CD4-positive, CD25-positive, alpha-beta regulatory T cell (primary cell): ENCODE data around the gene TICRR. TPM values are rescaled to one million over a fixed set of nuclear protein-coding genes. Genes with fewer than 3 reads are reported as not detected.

Experiments
- ATAC-seq, 2 donors: fragments of 150-1000 bp; cut with Tn5 transposase; one replicate each; pipeline ENCODE4 v1.10.0; 2021; ENCODE audit warnings: low read depth in 2 of 2, moderate number of reproducible peaks in 2 of 2, moderate library complexity in 1 of 2
- DNase-seq, 3 donors: peaks; one replicate each; pipeline versions ENCODE4 v3.0.0 to v3.0.0-alpha.2; 2012 to 2022; ENCODE audit warnings: mixed read lengths in 1 of 3
- H3K27ac ChIP-seq: one replicate; pipeline ENCODE4 v1.7.0; 2013; ENCODE audit warnings: mild to moderate bottlenecking, low read length; ENCODE audit not compliant: insufficient read depth, poor library complexity, severe bottlenecking
- H3K27me3 ChIP-seq: one replicate; pipeline ENCODE4 v1.7.0; 2013; ENCODE audit warnings: low read length; ENCODE audit not compliant: control insufficient read depth, insufficient read depth
- H3K36me3 ChIP-seq: one replicate; pipeline ENCODE4 v1.7.0; 2013; ENCODE audit warnings: mild to moderate bottlenecking, low read length, moderate library complexity; ENCODE audit not compliant: control insufficient read depth, insufficient read depth
- H3K4me1 ChIP-seq: 2 replicates; pipeline ENCODE4 v1.7.0; 2013; ENCODE audit warnings: mild to moderate bottlenecking, low read length; ENCODE audit not compliant: insufficient read depth, control insufficient read depth, poor library complexity, severe bottlenecking
- H3K4me3 ChIP-seq: one replicate; pipeline ENCODE4 v1.7.0; 2013; ENCODE audit warnings: low read depth, mild to moderate bottlenecking, low read length, moderate library complexity
- H3K9me3 ChIP-seq, 2 experiments: 1 replicate in 1 of 2; 2 replicates in 1 of 2; pipeline ENCODE4 v1.7.0; 2013; ENCODE audit warnings: low read length in 2 of 2, mild to moderate bottlenecking in 1 of 2, moderate library complexity in 1 of 2; ENCODE audit not compliant: control insufficient read depth in 2 of 2
- H3K27ac Mint-ChIP-seq, 3 donors: one replicate each; pipeline ENCODE4 v1.8.0; 2020 to 2022; ENCODE audit warnings: mild to moderate bottlenecking in 3 of 3, mixed read lengths in 3 of 3, moderate library complexity in 2 of 3
- H3K27me3 Mint-ChIP-seq: one replicate; pipeline ENCODE4 v1.8.0; 2022; ENCODE audit warnings: mild to moderate bottlenecking, mixed read lengths
- H3K36me3 Mint-ChIP-seq: one replicate; pipeline ENCODE4 v1.8.0; 2020; ENCODE audit warnings: mixed read lengths
- H3K4me1 Mint-ChIP-seq, 4 donors: one replicate each; pipeline ENCODE4 v1.8.0; 2020 to 2022; ENCODE audit warnings: mixed read lengths in 4 of 4, mild to moderate bottlenecking in 1 of 4
- H3K4me3 Mint-ChIP-seq, 4 donors: one replicate each; pipeline ENCODE4 v1.8.0; 2020 to 2022; ENCODE audit warnings: mild to moderate bottlenecking in 4 of 4, mixed read lengths in 4 of 4, moderate library complexity in 3 of 4
- H3K9me3 Mint-ChIP-seq, 7 donors: one replicate each; pipeline ENCODE4 v1.8.0; 2020 to 2022; ENCODE audit warnings: mixed read lengths in 7 of 7, mild to moderate bottlenecking in 3 of 7, moderate library complexity in 2 of 7
- polyA plus RNA-seq, 4 donors: library from polyadenylated mRNA; unstranded; fragments of 300-500 nt; fragmentation: Illumina TruSeq; gene quantifications; one replicate each; pipeline ENCODE4 v1.2.3, GENCODE V29; 2021
- total RNA-seq: library from RNA; stranded (reverse); gene quantifications from one replicate; pipeline ENCODE4 v1.2.3, GENCODE V29; 2022

TICRR gene
- total and polyA plus RNA-seq, 5 donors from 2014 or later = 0.09 to 0.41 (median 0.20) TPM

DNA sequence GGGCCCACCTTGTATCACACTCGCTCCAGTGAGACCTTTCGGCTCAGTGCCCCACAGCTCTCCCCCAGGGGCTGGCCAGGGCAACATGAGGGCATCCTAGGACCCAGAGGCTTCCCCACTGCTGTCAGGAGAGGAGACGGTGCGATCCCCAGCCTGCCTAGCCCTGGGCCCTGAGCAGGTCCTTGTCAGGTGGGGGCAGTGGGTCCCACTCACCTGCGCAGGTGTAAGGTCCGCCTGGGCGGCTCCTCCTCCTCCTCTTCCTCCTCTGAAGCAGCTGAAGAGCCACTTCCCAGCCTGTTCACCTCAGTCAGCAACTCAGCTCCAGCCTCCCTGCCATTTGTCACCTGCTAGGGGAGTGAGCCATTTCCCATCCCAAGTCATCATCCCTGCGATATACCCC, 70.4 kb downstream of the TICRR start:
- H3K9me3 Mint-ChIP-seq = no peaks in the 10 kb centered on the region
- H3K4me3 Mint-ChIP-seq = no peak overlapping the region
- no peak for DNase-seq

DNA sequence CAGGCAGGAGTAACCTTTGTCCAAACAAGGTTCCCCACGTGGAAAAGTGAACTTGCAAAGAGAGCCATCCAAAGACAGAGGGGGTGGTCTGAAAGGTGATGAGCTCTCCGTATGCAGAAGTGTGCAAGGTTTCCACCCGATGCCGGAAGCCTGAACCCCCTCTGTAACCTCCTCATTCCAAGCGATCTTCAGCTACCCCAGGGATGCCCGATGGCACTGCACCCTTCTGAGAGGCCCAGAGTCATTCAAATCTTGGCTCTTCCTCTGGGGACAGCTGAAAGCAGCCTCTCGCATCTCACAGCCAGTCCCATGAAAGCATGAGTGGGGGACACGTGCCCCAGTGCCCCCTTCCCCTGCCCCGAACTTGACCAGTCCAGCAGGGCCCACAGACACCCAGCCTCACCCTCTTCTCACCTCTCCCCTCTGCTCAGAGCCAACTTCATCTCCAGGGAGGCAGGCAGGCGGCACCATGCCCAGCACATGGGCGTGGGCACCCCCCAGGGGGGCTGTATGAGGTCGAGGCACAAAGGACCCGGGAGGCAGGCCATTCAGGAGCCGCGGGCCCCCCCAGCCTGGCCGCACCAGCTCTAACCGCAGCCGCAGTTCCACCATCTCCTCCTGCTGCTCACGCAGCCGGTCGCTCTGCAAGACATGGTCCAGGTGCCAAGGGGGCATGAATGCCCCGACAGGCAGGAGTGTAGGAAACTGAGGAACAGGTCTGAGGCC, 71.3 kb downstream of the TICRR start:
- no peak overlapping the region for H3K27ac Mint-ChIP-seq
- peaks cover 10% of the 10 kb centered on the region for H3K27me3 Mint-ChIP-seq
- H3K27ac ChIP-seq = no peak overlapping the region

More for the DNA sequence above, 70.4 kb downstream of the TICRR start:
- Histone ChIP-seq H3K9me3 (no peaks in the 10 kb centered on the region), H3K4me3 (no peak overlapping the region), H3K27ac (no peak overlapping the region), H3K36me3 (no peaks in the 10 kb centered on the region), H3K4me1 (no peaks in the 10 kb centered on the region), H3K27me3 (no peaks in the 10 kb centered on the region)
- Mint-ChIP-seq H3K27ac (no peak overlapping the region), H3K4me1 (no peaks in the 10 kb centered on the region), H3K36me3 (no peaks in the 10 kb centered on the region), H3K27me3 (peaks cover 10% of the 10 kb centered on the region)
- ATAC-seq = no peak

DNA sequence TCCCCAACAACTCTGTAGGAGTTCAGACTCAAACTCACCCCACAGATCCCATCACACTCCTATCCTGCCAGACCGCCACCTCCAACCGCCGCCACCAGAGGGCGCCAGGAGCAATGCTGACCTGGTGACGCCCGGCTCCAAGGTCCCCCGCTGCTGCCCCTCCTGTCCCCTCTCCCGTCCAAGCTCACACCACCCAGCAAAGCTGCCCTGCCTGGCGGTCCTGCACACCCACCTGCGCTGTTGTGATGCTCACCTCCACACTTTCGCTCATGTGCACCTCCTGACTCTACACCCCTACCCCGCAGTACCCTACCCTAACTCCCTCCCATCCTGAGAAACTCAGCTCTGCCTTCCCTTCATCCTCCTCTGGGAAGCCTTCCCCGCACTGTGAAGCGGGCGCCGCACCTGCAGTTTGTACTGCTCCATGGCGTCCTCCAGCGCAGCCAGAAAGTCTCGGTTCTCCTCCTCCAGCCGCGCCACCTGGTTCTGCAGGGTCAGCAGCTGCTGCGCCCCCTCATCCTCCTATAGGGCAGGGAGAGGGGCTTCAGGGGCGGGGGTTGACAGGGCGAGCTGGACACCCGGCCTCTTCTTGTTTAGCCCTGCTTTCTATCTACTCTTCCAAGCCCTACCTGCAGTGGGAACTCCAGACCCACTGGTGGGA, 72.1 kb downstream of the TICRR start:
- H3K27me3 Mint-ChIP-seq = peaks cover 10% of the 10 kb centered on the region
- no peaks in the 10 kb centered on the region for H3K4me1 Mint-ChIP-seq
- Histone ChIP-seq H3K4me1 (no peaks in the 10 kb centered on the region), H3K36me3 (no peaks in the 10 kb centered on the region), H3K9me3 (no peaks in the 10 kb centered on the region), H3K4me3 (no peak overlapping the region), H3K27me3 (no peaks in the 10 kb centered on the region), H3K27ac (no peak overlapping the region)
- no peak overlapping the region for H3K27ac Mint-ChIP-seq
- H3K4me3 Mint-ChIP-seq = no peak overlapping the region
- H3K36me3 Mint-ChIP-seq = no peaks in the 10 kb centered on the region
- peak; percentile 26 to 31 (median 28) for DNase-seq
- no peaks in the 10 kb centered on the region for H3K9me3 Mint-ChIP-seq
- no peak for ATAC-seq

More for the DNA sequence above, 71.3 kb downstream of the TICRR start:
- ATAC-seq (no peak), DNase-seq (no peak)
- no peaks in the 10 kb centered on the region for H3K27me3 ChIP-seq
- Mint-ChIP-seq H3K4me3 (no peak overlapping the region), H3K36me3 (no peaks in the 10 kb centered on the region), H3K4me1 (no peaks in the 10 kb centered on the region), H3K9me3 (no peaks in the 10 kb centered on the region)
- no peaks in the 10 kb centered on the region for H3K4me1 ChIP-seq
- no peak overlapping the region for H3K4me3 ChIP-seq
- H3K9me3 ChIP-seq = no peaks in the 10 kb centered on the region
- no peaks in the 10 kb centered on the region for H3K36me3 ChIP-seq

DNA sequence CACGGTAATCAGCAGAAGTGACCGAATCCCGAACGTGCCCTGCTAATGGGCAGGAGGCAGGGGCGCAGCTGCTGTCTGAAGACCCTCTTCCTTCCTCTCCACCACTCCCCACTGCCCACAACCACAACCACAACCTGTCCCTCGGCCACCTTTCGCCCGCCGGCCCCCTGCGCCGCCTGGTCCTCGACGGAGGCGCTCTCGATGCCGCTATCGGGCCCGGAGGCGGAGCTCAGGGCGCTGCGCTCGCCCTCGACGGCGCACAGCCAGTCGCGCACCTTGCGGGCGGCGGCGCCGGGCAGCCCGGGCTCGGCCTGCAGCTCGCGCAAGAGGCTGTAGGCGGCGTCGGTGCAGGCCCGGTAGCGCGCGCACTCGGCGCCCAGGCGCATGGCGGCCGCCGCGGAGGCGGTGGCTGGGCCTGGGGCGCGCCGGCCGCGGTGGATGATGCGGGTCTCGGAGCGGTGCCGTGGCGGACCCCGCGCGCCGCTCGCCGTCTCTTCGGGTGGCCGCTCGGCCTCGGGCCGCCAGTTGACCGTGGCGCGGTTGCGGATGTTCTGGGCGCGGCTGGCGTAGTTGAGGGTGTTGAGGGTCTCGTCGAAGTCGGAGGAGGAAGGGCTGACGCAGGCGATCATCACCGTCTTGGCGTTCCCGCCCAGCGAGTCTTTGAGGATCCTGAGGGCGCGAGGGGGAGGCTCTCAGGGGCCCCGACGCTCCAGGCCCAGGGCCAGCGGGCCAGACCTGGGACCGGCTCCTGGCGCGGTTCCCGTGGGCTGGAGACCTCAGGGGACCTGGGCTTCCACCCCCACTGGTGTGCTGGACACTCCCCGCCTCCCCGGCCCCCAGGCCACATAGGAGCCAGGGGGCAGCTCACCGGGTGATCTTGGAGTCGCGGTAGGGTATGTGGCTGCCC, 73.1 kb downstream of the TICRR start:
- peaks cover 0 to 2% (median 0%) of the 10 kb centered on the region in 4 donors for H3K4me1 Mint-ChIP-seq
- H3K4me1 ChIP-seq = no peaks in the 10 kb centered on the region
- no peaks in the 10 kb centered on the region for H3K9me3 ChIP-seq
- no peaks in the 10 kb centered on the region for H3K36me3 Mint-ChIP-seq
- no peaks in the 10 kb centered on the region for H3K9me3 Mint-ChIP-seq
- DNase-seq (no peak), ATAC-seq (no peak)
- H3K36me3 ChIP-seq = no peaks in the 10 kb centered on the region
- H3K4me3 Mint-ChIP-seq = no peak overlapping the region
- H3K27me3 ChIP-seq = no peaks in the 10 kb centered on the region
- no peak overlapping the region for H3K27ac Mint-ChIP-seq
- no peak overlapping the region for H3K4me3 ChIP-seq
- H3K27ac ChIP-seq = no peak overlapping the region
- peaks cover 15% of the 10 kb centered on the region for H3K27me3 Mint-ChIP-seq

DNA sequence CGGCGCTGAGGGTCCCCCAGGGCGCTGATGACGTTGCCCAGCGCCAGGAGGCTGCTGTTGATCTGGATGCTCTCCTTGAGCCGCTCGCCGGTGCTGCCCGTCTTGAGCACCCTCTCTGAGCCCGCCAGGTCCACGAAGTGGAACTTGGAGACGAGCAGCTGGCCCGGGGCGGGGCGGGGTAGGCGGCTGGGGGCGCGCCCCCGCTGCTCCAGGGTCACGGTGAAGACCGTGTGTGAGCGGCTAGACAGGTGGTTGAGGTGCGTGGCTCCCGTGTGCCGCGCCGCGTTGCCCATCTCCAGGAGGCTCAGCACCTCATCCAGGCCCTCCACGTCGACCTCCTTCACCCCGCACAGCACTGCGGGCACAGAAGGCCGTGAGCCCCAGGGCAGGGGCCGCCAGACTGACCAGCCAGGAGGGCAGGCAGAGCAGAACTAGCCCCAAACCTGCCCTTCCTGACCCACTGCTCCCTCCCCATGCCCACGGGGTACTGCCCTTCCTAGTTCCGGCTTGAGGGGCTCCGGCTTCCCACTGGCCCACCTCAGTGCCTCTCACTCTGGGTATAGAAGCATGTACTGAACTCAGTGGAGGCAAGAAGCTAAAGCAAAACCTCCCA, 73.8 kb downstream of the TICRR start:
- Mint-ChIP-seq H3K36me3 (no peaks in the 10 kb centered on the region), H3K4me3 (no peak overlapping the region), H3K9me3 (no peaks in the 10 kb centered on the region), H3K27ac (no peak overlapping the region), H3K4me1 (peaks cover 0 to 2% (median 0%) of the 10 kb centered on the region in 4 donors), H3K27me3 (peaks cover 23% of the 10 kb centered on the region)
- DNase-seq (no peak), ATAC-seq (no peak)
- Histone ChIP-seq H3K9me3 (no peaks in the 10 kb centered on the region), H3K4me1 (no peaks in the 10 kb centered on the region), H3K27ac (no peak overlapping the region), H3K27me3 (no peaks in the 10 kb centered on the region), H3K4me3 (no peak overlapping the region), H3K36me3 (no peaks in the 10 kb centered on the region)

DNA sequence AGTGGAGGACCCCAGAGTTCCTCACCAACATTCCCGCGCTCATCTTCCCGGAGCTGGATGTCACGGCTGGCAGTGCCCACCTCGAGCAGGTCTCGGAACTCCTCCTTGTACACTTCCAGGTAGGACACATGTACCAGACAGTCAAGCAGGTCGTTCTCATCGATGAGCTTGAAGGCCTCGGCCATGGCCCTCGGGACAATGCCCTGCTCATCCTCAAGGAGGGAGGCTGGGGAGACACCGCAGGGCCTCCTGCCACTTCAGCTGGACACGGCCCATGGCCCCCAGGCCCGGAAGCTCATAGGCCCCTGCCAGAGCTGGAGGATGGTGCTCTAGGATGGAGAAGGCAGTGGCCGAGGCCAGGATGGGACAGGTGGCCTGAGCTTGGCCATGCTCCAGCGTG, 74.4 kb downstream of the TICRR start:
- H3K36me3 ChIP-seq = no peaks in the 10 kb centered on the region
- ATAC-seq (no peak), DNase-seq (no peak)
- no peak overlapping the region for H3K4me3 ChIP-seq
- H3K4me1 Mint-ChIP-seq = peaks cover 0 to 7% (median 2%) of the 10 kb centered on the region in 4 donors
- no peak overlapping the region for H3K27ac Mint-ChIP-seq
- no peak overlapping the region for H3K4me3 Mint-ChIP-seq
- H3K27ac ChIP-seq = no peak overlapping the region
- H3K36me3 Mint-ChIP-seq = no peaks in the 10 kb centered on the region
- H3K9me3 Mint-ChIP-seq = no peaks in the 10 kb centered on the region
- peaks cover 29% of the 10 kb centered on the region for H3K27me3 Mint-ChIP-seq
- peaks cover 4% of the 10 kb centered on the region for H3K4me1 ChIP-seq
- peaks cover 2% of the 10 kb centered on the region for H3K27me3 ChIP-seq
- no peaks in the 10 kb centered on the region for H3K9me3 ChIP-seq

DNA sequence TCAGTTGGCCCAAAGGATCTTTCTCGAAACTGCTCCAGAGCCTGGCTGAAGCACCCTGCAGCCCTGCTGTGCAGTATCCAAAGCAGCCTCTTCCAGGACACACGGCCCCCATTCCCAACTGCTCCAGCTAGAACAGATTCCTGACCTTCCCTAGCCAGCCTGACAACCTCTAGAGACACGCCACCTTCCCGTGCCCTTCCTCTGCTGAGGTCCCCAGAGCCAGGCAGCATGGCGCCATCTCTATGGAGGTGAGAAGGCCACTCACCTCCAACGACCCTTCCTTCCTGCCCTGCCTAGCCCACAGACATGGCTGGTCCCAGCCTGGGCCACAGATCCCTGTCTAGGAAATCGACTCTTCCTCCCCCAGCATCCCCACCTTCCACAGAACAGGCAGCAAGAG, 76.9 kb downstream of the TICRR start:
- no peak for ATAC-seq
- no peaks in the 10 kb centered on the region for H3K36me3 ChIP-seq
- H3K4me3 ChIP-seq = no peak overlapping the region
- Mint-ChIP-seq H3K4me3 (no peak overlapping the region), H3K36me3 (no peaks in the 10 kb centered on the region), H3K27me3 (peaks cover 41% of the 10 kb centered on the region), H3K4me1 (peaks cover 0 to 12% (median 7%) of the 10 kb centered on the region in 4 donors), H3K27ac (peak overlapping the region in 1 of 3 donors; percentile 51), H3K9me3 (no peaks in the 10 kb centered on the region)
- peaks cover 9% of the 10 kb centered on the region for H3K27me3 ChIP-seq
- H3K27ac ChIP-seq = no peak overlapping the region
- no peaks in the 10 kb centered on the region for H3K9me3 ChIP-seq
- DNase-seq = no peak
- H3K4me1 ChIP-seq = peaks cover 11% of the 10 kb centered on the region
